H1 (cell line): ENCODE data around the gene DNAJB6. TPM values are rescaled to one million over a fixed set of nuclear protein-coding genes. Genes with fewer than 3 reads are reported as not detected.

Source experiments
- CTCF ChIA-PET: fragments of 300-600 bp; sonication (Branson Sonifier 250); formaldehyde crosslinking; loops from one replicate; lab custom pipeline; 2021; ENCODE audit not compliant: partially characterized antibody; lab: Charles Lee
- POLR2A ChIA-PET: fragments of 300-600 bp; sonication (Branson Sonifier 250); formaldehyde crosslinking; loops from one replicate; lab custom pipeline; 2021; ENCODE audit warnings: inconsistent platforms; ENCODE audit not compliant: partially characterized antibody; lab: Charles Lee
- DNase-seq, 2 experiments: peaks; one replicate each; pipeline versions ENCODE4 v3.0.0 to v3.0.0-alpha.2; 2010 to 2022; ENCODE audit warnings: low spot score in 2 of 2, low read depth in 1 of 2, mixed read lengths in 1 of 2
- FAIRE-seq: peaks from 2 replicates; lab custom pipeline; 2011; peaks lifted over from hg19 to GRCh38; lab: Jason Lieb, UNC
- H2AFZ ChIP-seq: 2 replicates; pipeline ENCODE4 v1.8.1; 2012; ENCODE audit warnings: low read length, inconsistent platforms
- H2AK5ac ChIP-seq: 2 replicates; pipeline ENCODE4 v1.6.1; 2013; ENCODE audit warnings: low read depth, low read length
- H2BK120ac ChIP-seq: replicated peaks from 2 replicates; pipeline ENCODE3; 2013; ENCODE audit warnings: low read depth, low read length, inconsistent platforms
- H2BK12ac ChIP-seq: 2 replicates; pipeline ENCODE4 v1.6.1; 2013; ENCODE audit warnings: low read depth, low read length
- H2BK15ac ChIP-seq: 2 replicates; pipeline ENCODE4 v1.6.1; 2013; ENCODE audit warnings: low read length
- H2BK20ac ChIP-seq: 2 replicates; pipeline ENCODE4 v1.6.1; 2013; ENCODE audit warnings: low read length
- H2BK5ac ChIP-seq: 2 replicates; pipeline ENCODE4 v1.6.1; 2013; ENCODE audit warnings: low read depth, low read length
- H3K14ac ChIP-seq: 2 replicates; pipeline ENCODE4 v1.6.1; 2013; ENCODE audit warnings: inconsistent platforms; ENCODE audit not compliant: insufficient read length
- H3K18ac ChIP-seq: 2 replicates; pipeline ENCODE4 v1.6.1; 2013; ENCODE audit warnings: low read length; ENCODE audit errors: extremely low read depth
- H3K23ac ChIP-seq: 2 replicates; pipeline ENCODE4 v1.6.1; 2013; ENCODE audit warnings: inconsistent platforms; ENCODE audit not compliant: insufficient read length
- H3K23me2 ChIP-seq: 2 replicates; pipeline ENCODE4 v1.6.1; 2013; ENCODE audit warnings: low read depth, low read length
- H3K27ac ChIP-seq: 2 replicates; pipeline ENCODE4 v1.6.1; 2011; ENCODE audit warnings: low read depth, low read length, inconsistent platforms
- H3K27me3 ChIP-seq, 4 experiments: replicated peaks in 1 of 4; 1 replicate in 1 of 4; 2 replicates in 3 of 4; pipeline versions ENCODE4 v1.6.1 to v1.8.1; 2011 to 2013; ENCODE audit warnings: low read length in 3 of 4, mild to moderate bottlenecking in 3 of 4, inconsistent platforms in 2 of 4, mixed read lengths in 2 of 4, moderate library complexity in 1 of 4; ENCODE audit not compliant: control insufficient read depth in 3 of 4, insufficient read depth in 3 of 4; ENCODE audit errors: extremely low read depth in 1 of 4
- H3K36me3 ChIP-seq, 4 experiments: 2 replicates each; pipeline versions ENCODE4 v1.6.1 to v1.8.1; 2011 to 2013; ENCODE audit warnings: mild to moderate bottlenecking in 4 of 4, low read length in 3 of 4, moderate library complexity in 2 of 4, control low read depth in 1 of 4, inconsistent platforms in 1 of 4; ENCODE audit not compliant: insufficient read depth in 4 of 4, control insufficient read depth in 2 of 4
- H3K4ac ChIP-seq: replicated peaks from 2 replicates; pipeline ENCODE3; 2013; ENCODE audit warnings: low read length, low read depth, mixed read lengths, inconsistent platforms; ENCODE audit not compliant: insufficient read length
- H3K4me1 ChIP-seq, 4 experiments: replicated peaks in 1 of 4; 1 replicate in 1 of 4; 2 replicates in 3 of 4; pipeline versions ENCODE4 v1.6.1 to v1.8.1; 2011 to 2013; ENCODE audit warnings: low read length in 3 of 4, inconsistent platforms in 2 of 4, mixed read lengths in 1 of 4; ENCODE audit not compliant: insufficient read depth in 4 of 4, control insufficient read depth in 3 of 4
- H3K4me2 ChIP-seq, 2 experiments: 2 replicates each; pipeline versions ENCODE4 v1.6.1 to v1.8.1; 2011 to 2013; ENCODE audit warnings: low read depth in 2 of 2, low read length in 2 of 2, control low read depth in 1 of 2, inconsistent platforms in 1 of 2, mild to moderate bottlenecking in 1 of 2; ENCODE audit not compliant: insufficient read depth in 1 of 2
- H3K4me3 ChIP-seq, 4 experiments: fragments of 200-600, 300-600 bp in 1 of 4; sonication (generic), shearing (Covaris generic), sonication (Bioruptor Twin) in 1 of 4; 2 replicates each; pipeline versions ENCODE4 v1.5.1 to v1.8.1; 2011 to 2016; ENCODE audit warnings: low read length in 4 of 4, low read depth in 3 of 4, control low read depth in 2 of 4, inconsistent platforms in 2 of 4, mild to moderate bottlenecking in 2 of 4, mixed read lengths in 1 of 4, moderate library complexity in 1 of 4; ENCODE audit not compliant: insufficient read depth in 2 of 4; ENCODE audit errors: extremely low read depth in 1 of 4
- H3K56ac ChIP-seq: replicated peaks from 2 replicates; pipeline ENCODE3; 2013; ENCODE audit warnings: low read depth, mild to moderate bottlenecking, mixed read lengths, low read length, inconsistent platforms; ENCODE audit not compliant: insufficient read length
- H3K79me1 ChIP-seq: 2 replicates; pipeline ENCODE4 v1.6.1; 2013; ENCODE audit warnings: low read depth, low read length, control low read depth
- H3K79me2 ChIP-seq, 2 experiments: 2 replicates each; pipeline versions ENCODE4 v1.6.1 to v1.8.1; 2012 to 2013; ENCODE audit warnings: low read length in 2 of 2, mild to moderate bottlenecking in 2 of 2, inconsistent platforms in 1 of 2; ENCODE audit not compliant: insufficient read depth in 2 of 2, control insufficient read depth in 1 of 2
- H3K9ac ChIP-seq, 4 experiments: replicated peaks in 1 of 4; 1 replicate in 1 of 4; 2 replicates in 3 of 4; pipeline versions ENCODE4 v1.6.1 to v1.8.1; 2011 to 2013; ENCODE audit warnings: low read depth in 3 of 4, low read length in 3 of 4, control low read depth in 2 of 4, mild to moderate bottlenecking in 2 of 4, moderate library complexity in 2 of 4, inconsistent platforms in 1 of 4; ENCODE audit errors: extremely low read depth in 1 of 4
- H3K9me3 ChIP-seq, 2 experiments: 2 replicates each; pipeline versions ENCODE4 v1.6.1 to v1.8.1; 2012 to 2013; ENCODE audit warnings: mild to moderate bottlenecking in 2 of 2, moderate library complexity in 2 of 2, control low read depth in 1 of 2, inconsistent platforms in 1 of 2, low read depth in 1 of 2, low read length in 1 of 2, mixed read lengths in 1 of 2; ENCODE audit not compliant: insufficient read depth in 2 of 2
- H4K20me1 ChIP-seq, 2 experiments: replicated peaks in 1 of 2; 2 replicates each; pipeline versions ENCODE3 to v1.8.1; 2011 to 2013; ENCODE audit warnings: inconsistent platforms in 2 of 2, low read length in 2 of 2, mild to moderate bottlenecking in 1 of 2; ENCODE audit not compliant: insufficient read depth in 2 of 2, control insufficient read depth in 1 of 2
- H4K5ac ChIP-seq: 2 replicates; pipeline ENCODE4 v1.6.1; 2013; ENCODE audit warnings: low read length, low read depth, mixed read lengths, inconsistent platforms; ENCODE audit not compliant: insufficient read length
- H4K8ac ChIP-seq: 2 replicates; pipeline ENCODE4 v1.8.0; 2013; ENCODE audit warnings: mild to moderate bottlenecking, moderate library complexity, low read length, inconsistent platforms; ENCODE audit not compliant: insufficient read depth; ENCODE audit errors: extremely low read depth
- H4K91ac ChIP-seq: replicated peaks from 2 replicates; pipeline ENCODE3; 2013; ENCODE audit warnings: low read length, mixed read lengths, inconsistent platforms; ENCODE audit not compliant: insufficient read length
- FOSL1 ChIP-seq: IDR thresholded peaks from 2 replicates; pipeline ENCODE4 v1.6.1; 2011; ENCODE audit warnings: mild to moderate bottlenecking, low read depth, low read length, moderate library complexity; ENCODE audit not compliant: insufficient read depth
- KDM4A ChIP-seq: IDR thresholded peaks from one replicate; pipeline ENCODE4 v1.7.1; 2012; ENCODE audit warnings: low read depth, mild to moderate bottlenecking, moderate library complexity, low read length, inconsistent platforms; ENCODE audit not compliant: severe bottlenecking
- KDM5A ChIP-seq: fragments of 200-600 bp; IDR thresholded peaks from 2 replicates; pipeline ENCODE4 v1.7.1; 2012; ENCODE audit warnings: mild to moderate bottlenecking, low read length, inconsistent platforms, mixed read lengths
- PHF8 ChIP-seq: fragments of 200-600 bp; sonication (generic); conservative IDR thresholded peaks from 2 replicates; pipeline ENCODE4 v1.7.1; 2012; ENCODE audit warnings: low read depth, mild to moderate bottlenecking, inconsistent platforms, low read length, moderate library complexity
- RBBP5 ChIP-seq: IDR thresholded peaks from 2 replicates; pipeline ENCODE4 v1.7.1; 2012; ENCODE audit warnings: low read depth, mild to moderate bottlenecking, inconsistent platforms, low read length, moderate library complexity, borderline replicate concordance
- SP2 ChIP-seq: IDR thresholded peaks from 2 replicates; pipeline ENCODE4 v1.6.1; 2012; ENCODE audit warnings: mild to moderate bottlenecking, low read length, inconsistent platforms
- WGBS, 2 experiments: shearing (Covaris generic) in 1 of 2; methylation state at CpG; one replicate each; pipeline versions ENCODE4 v1.1.6 to v1.1.7; 2013 to 2015; ENCODE audit warnings: low lambda C conversion rate in 2 of 2, mixed read lengths in 2 of 2, inconsistent platforms in 1 of 2, low coverage in 1 of 2, missing lambda C conversion rate in 1 of 2; ENCODE audit not compliant: insufficient replicate concordance in 2 of 2, insufficient coverage in 1 of 2, insufficient read length in 1 of 2; ENCODE audit errors: extremely low coverage in 1 of 2, missing lambda C conversion rate in 1 of 2; 5-methylcytosine and 5-hydroxymethylcytosine counted together
- polyA plus RNA-seq, 7 experiments: library from polyadenylated mRNA; depleted of rRNA in 3 of 7; stranded (reverse) in 5 of 7; unstranded in 2 of 7; fragments of >200 nt in 5 of 7; fragments of 200-250 nt in 2 of 7; gene quantifications; 1 replicate in 5 of 7; 2 replicates in 1 of 7; 4 replicates in 1 of 7; pipeline versions ENCODE4 v1.2.1 to v1.2.3, GENCODE V29; 2011 to 2013; ENCODE audit warnings: missing spikeins in 2 of 7, mixed read lengths in 2 of 7
- total RNA-seq: library from RNA; stranded (reverse); fragmentation: NEBNext Ultra II Directional; extraction: Animal tissue kit (Norgen Biotek cat#: 25700); gene quantifications from 2 replicates; pipeline ENCODE4 v1.2.1, GENCODE V29; 2021

DNAJB6 gene
- total and polyA plus RNA-seq, 2 of the 8 experiments (the other 6 are each of a cell fraction or from before 2014, with no cell fraction given): 166 to 295 TPM

- Histone ChIP-seq H3K4me2 (peak overlapping the region in 1 of 2 experiments; percentile 24; a peak in 2 of 4 replicates), H3K9ac (no peak overlapping the region)
- no peak for FAIRE-seq
- TF ChIP-seq KDM4A (no peak), SP2 (no peak), FOSL1 (no peak), RBBP5 (no peak), KDM5A (no peak), PHF8 (no peak)
Observed at GRCh38 chr7:157347217-157347904, 10.6 kb downstream of the DNAJB6 start.

More at GRCh38 chr7:157347217-157347904, 10.6 kb downstream of the DNAJB6 start:
- Histone ChIP-seq H3K56ac (no peak overlapping the region), H3K23ac (no peak overlapping the region), H2AK5ac (no peak overlapping the region), H2BK120ac (no peak overlapping the region), H2BK5ac (no peak overlapping the region), H3K23me2 (no peaks in the 10 kb centered on the region; the same call in 1 of the 2 replicates), H3K27ac (no peak overlapping the region), H4K20me1 (peaks cover 43 to 56% of the 10 kb centered on the region in 2 experiments), H3K4me1 (peaks cover 2 to 27% (median 7%) of the 10 kb centered on the region in 4 experiments; a peak in 5 of 7 replicates), H3K79me1 (0 out of 2 replicates have a peak, but pooled peaks cover 2% of the 10 kb centered on the region), H2BK20ac (no peak overlapping the region), H4K5ac (no peak overlapping the region), H4K8ac (no peak overlapping the region), H3K18ac (no peak overlapping the region), H2BK15ac (no peak overlapping the region), H3K79me2 (peaks cover 93 to 100% of the 10 kb centered on the region in 2 experiments), H3K9me3 (no peaks in the 10 kb centered on the region), H3K36me3 (peaks cover 0 to 4% (median 0%) of the 10 kb centered on the region in 4 experiments; a peak in 1 of 8 replicates), H3K4me3 (no peak overlapping the region), H2AFZ (no peak overlapping the region), H3K27me3 (no peaks in the 10 kb centered on the region), H3K4ac (no peak overlapping the region), H2BK12ac (no peak overlapping the region), H3K14ac (no peak overlapping the region), H4K91ac (no peak overlapping the region)
- WGBS, 2 experiments: 92% methylated on average over 11 of the region's 11 CpGs; no CpG with 5 or more reads in 1 of the 2 experiments
- ChIA-PET POLR2A (interaction anchor here (0.6 to 5.4 kb wide), 6 partner anchors 8 to 1285 kb away, joined by 3 to 36 read pairs (median 6); no protein-coding TSS in a partner anchor), CTCF (interaction anchor here (0.9 to 3.8 kb wide), 6 partner anchors 8 to 40 kb away, joined by 3 to 23 read pairs (median 4); no protein-coding TSS in a partner anchor)
- DNase-seq: no peak
